Suprapubic skin (tissue), 4 donors: ENCODE measurements around the gene THY1.

Source experiments
- EP300 ChIP-seq: sonication (generic); formaldehyde crosslinking; IDR thresholded peaks from one replicate; pipeline ENCODE4 v1.6.1; 2017; ENCODE audit warnings: antibody characterized with exemption
- POLR2A ChIP-seq, 2 donors: fragments of 450-650 bp; IDR thresholded peaks; one replicate each; pipeline ENCODE4 v1.6.1; 2017; ENCODE audit warnings: antibody characterized with exemption in 2 of 2, mild to moderate bottlenecking in 2 of 2, moderate library complexity in 2 of 2
- POLR2AphosphoS5 ChIP-seq, 3 donors: sonication (generic); formaldehyde crosslinking; IDR thresholded peaks; one replicate each; pipeline ENCODE4 v1.6.1; 2017; ENCODE audit warnings: antibody characterized with exemption in 3 of 3
- TF ChIP-seq, protein P1 (sequence below), 2 donors: fragments of 200-600 bp in 1 of 2; fragments of 450-650 bp in 1 of 2; sonication (generic) in 1 of 2; IDR thresholded peaks; one replicate each; pipeline ENCODE4 v1.5.1; 2016 to 2019; ENCODE audit warnings: antibody characterized with exemption in 2 of 2, mild to moderate bottlenecking in 1 of 2, moderate library complexity in 1 of 2

DNA sequence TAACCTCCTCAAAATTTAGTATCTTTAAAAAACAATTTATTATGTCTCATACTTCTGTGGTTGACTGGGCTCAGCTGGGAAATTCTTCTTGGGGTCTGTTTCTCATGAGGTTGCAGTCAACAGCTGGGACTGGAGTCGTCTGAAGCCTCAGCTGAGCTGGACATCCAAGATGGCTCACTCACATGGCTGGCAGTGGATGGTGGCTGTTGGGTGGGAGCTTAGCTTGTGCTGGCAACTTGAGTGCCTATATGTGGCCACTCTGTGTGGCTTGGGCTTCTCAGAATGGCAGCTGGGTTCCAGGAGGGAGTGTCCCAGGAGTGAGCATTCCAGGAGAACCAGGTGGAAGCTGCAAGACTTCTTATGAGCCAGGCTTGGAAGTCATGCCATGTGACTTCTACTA lies 13.2 kb downstream of the THY1 start:
- TF ChIP-seq, protein P1, sequence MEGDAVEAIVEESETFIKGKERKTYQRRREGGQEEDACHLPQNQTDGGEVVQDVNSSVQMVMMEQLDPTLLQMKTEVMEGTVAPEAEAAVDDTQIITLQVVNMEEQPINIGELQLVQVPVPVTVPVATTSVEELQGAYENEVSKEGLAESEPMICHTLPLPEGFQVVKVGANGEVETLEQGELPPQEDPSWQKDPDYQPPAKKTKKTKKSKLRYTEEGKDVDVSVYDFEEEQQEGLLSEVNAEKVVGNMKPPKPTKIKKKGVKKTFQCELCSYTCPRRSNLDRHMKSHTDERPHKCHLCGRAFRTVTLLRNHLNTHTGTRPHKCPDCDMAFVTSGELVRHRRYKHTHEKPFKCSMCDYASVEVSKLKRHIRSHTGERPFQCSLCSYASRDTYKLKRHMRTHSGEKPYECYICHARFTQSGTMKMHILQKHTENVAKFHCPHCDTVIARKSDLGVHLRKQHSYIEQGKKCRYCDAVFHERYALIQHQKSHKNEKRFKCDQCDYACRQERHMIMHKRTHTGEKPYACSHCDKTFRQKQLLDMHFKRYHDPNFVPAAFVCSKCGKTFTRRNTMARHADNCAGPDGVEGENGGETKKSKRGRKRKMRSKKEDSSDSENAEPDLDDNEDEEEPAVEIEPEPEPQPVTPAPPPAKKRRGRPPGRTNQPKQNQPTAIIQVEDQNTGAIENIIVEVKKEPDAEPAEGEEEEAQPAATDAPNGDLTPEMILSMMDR (IDR thresholded peaks at IDR 0.05), result no peak
- TF ChIP-seq POLR2AphosphoS5 (IDR thresholded peaks at IDR 0.05) (no peak), POLR2A (IDR thresholded peaks at IDR 0.05) (no peak), EP300 (no peak)
